ENCODE results near the gene STRN.
A peak's percentile ranks its signal among the peaks of the same experiment; 100 is the strongest.
"Not testable (repeated sequence)": the region's sequence is repeated elsewhere in the genome, so short reads cannot be mapped to it uniquely, and the experiment has no call there.

The STRN gene

GRCh38 chr2:36966370-36967235, at the start of gene STRN:
Gene STRN (minus strand): TSS chr2:36966536. CDS start chr2:36966463, 73 bp downstream.
- Histone ChIP-seq H3K27me3 (ENCODE audit: control insufficient read depth in 5 of 5, insufficient read depth in 4 of 5, low read length in 5 of 5) (no peaks in the 10 kb centered on the region), H3K9ac (ENCODE audit: low read length in 5 of 5) (peak within 1 kb of the TSS; percentile 52 to 90 (median 89)), H3K4me3 (ENCODE audit: low read depth in 1 of 5, low read length in 5 of 5) (peak within 1 kb of the TSS; percentile 90 to 97 (median 96)), H3K36me3 (ENCODE audit: control insufficient read depth in 5 of 5, insufficient read depth in 5 of 5, low read length in 5 of 5) (no peaks in the 10 kb centered on the region), H3K4me1 (ENCODE audit: control insufficient read depth in 5 of 5, insufficient read depth in 5 of 5, low read length in 5 of 5) (peaks cover 0 to 27% (median 23%) of the 10 kb centered on the region in 5 donors), H3K9me3 (ENCODE audit: control insufficient read depth in 5 of 5, low read length in 5 of 5) (no peaks in the 10 kb centered on the region), H3K27ac (ENCODE audit: low read depth, low read length) (peak within 1 kb of the TSS; percentile 73)

- peaks cover 0 to 5% (median 0%) of the 10 kb centered on the region in 5 donors for H3K4me1 ChIP-seq (ENCODE audit: control insufficient read depth in 5 of 5, insufficient read depth in 5 of 5, low read length in 5 of 5)
- H3K9ac ChIP-seq (ENCODE audit: low read length in 5 of 5), result no peak overlapping the region
- H3K9me3 ChIP-seq (ENCODE audit: control insufficient read depth in 5 of 5, low read length in 5 of 5), result no peaks in the 10 kb centered on the region
- H3K4me3 ChIP-seq (ENCODE audit: low read depth in 1 of 5, low read length in 5 of 5), result no peak overlapping the region
- H3K27me3 ChIP-seq (ENCODE audit: control insufficient read depth in 5 of 5, insufficient read depth in 4 of 5, low read length in 5 of 5), result no peaks in the 10 kb centered on the region
- H3K27ac ChIP-seq (ENCODE audit: low read depth, low read length), result no peak overlapping the region
- peaks cover 31 to 60% (median 40%) of the 10 kb centered on the region in 5 donors for H3K36me3 ChIP-seq (ENCODE audit: control insufficient read depth in 5 of 5, insufficient read depth in 5 of 5, low read length in 5 of 5)
Observed at GRCh38 chr2:37013315-37013641, 46.9 kb upstream of the STRN start.

- Histone ChIP-seq H3K36me3 (ENCODE audit: control insufficient read depth in 5 of 5, insufficient read depth in 5 of 5, low read length in 5 of 5) (peaks cover 28 to 59% (median 36%) of the 10 kb centered on the region in 5 donors), H3K9me3 (ENCODE audit: control insufficient read depth in 5 of 5, low read length in 5 of 5) (no peaks in the 10 kb centered on the region), H3K4me3 (ENCODE audit: low read depth in 1 of 5, low read length in 5 of 5) (no peak overlapping the region), H3K4me1 (ENCODE audit: control insufficient read depth in 5 of 5, insufficient read depth in 5 of 5, low read length in 5 of 5) (peaks cover 0 to 3% (median 0%) of the 10 kb centered on the region in 5 donors), H3K27ac (ENCODE audit: low read depth, low read length) (no peak overlapping the region), H3K27me3 (ENCODE audit: control insufficient read depth in 5 of 5, insufficient read depth in 4 of 5, low read length in 5 of 5) (no peaks in the 10 kb centered on the region), H3K9ac (ENCODE audit: low read length in 5 of 5) (no peak overlapping the region)
Observed at GRCh38 chr2:37011130-37011529, 44.8 kb upstream of the STRN start.

GRCh38 chr2:37005118-37005868, 39.0 kb upstream of the STRN start:
- H3K9ac ChIP-seq (ENCODE audit: low read length in 5 of 5), result no peak overlapping the region
- H3K4me3 ChIP-seq (ENCODE audit: low read depth in 1 of 5, low read length in 5 of 5), result no peak overlapping the region
- peaks cover 47 to 80% (median 62%) of the 10 kb centered on the region in 5 donors for H3K36me3 ChIP-seq (ENCODE audit: control insufficient read depth in 5 of 5, insufficient read depth in 5 of 5, low read length in 5 of 5)
- H3K27me3 ChIP-seq (ENCODE audit: control insufficient read depth in 5 of 5, insufficient read depth in 4 of 5, low read length in 5 of 5), result no peaks in the 10 kb centered on the region
- no peak overlapping the region for H3K27ac ChIP-seq (ENCODE audit: low read depth, low read length)
- no peaks in the 10 kb centered on the region for H3K9me3 ChIP-seq (ENCODE audit: control insufficient read depth in 5 of 5, low read length in 5 of 5)
- no peaks in the 10 kb centered on the region for H3K4me1 ChIP-seq (ENCODE audit: control insufficient read depth in 5 of 5, insufficient read depth in 5 of 5, low read length in 5 of 5)

GRCh38 chr2:37000988-37001556, 34.7 kb upstream of the STRN start:
- H3K27me3 ChIP-seq (ENCODE audit: control insufficient read depth in 5 of 5, insufficient read depth in 4 of 5, low read length in 5 of 5), result no peaks in the 10 kb centered on the region
- no peaks in the 10 kb centered on the region for H3K4me1 ChIP-seq (ENCODE audit: control insufficient read depth in 5 of 5, insufficient read depth in 5 of 5, low read length in 5 of 5)
- H3K9me3 ChIP-seq (ENCODE audit: control insufficient read depth in 5 of 5, low read length in 5 of 5), result no peaks in the 10 kb centered on the region
- no peak overlapping the region for H3K4me3 ChIP-seq (ENCODE audit: low read depth in 1 of 5, low read length in 5 of 5)
- peaks cover 42 to 79% (median 57%) of the 10 kb centered on the region in 5 donors for H3K36me3 ChIP-seq (ENCODE audit: control insufficient read depth in 5 of 5, insufficient read depth in 5 of 5, low read length in 5 of 5)
- no peak overlapping the region for H3K9ac ChIP-seq (ENCODE audit: low read length in 5 of 5)
- H3K27ac ChIP-seq (ENCODE audit: low read depth, low read length), result no peak overlapping the region

GRCh38 chr2:37000318-37000717, 34.0 kb upstream of the STRN start:
- Histone ChIP-seq H3K27me3 (ENCODE audit: control insufficient read depth in 5 of 5, insufficient read depth in 4 of 5, low read length in 5 of 5) (no peaks in the 10 kb centered on the region), H3K4me3 (ENCODE audit: low read depth in 1 of 5, low read length in 5 of 5) (no peak overlapping the region), H3K36me3 (ENCODE audit: control insufficient read depth in 5 of 5, insufficient read depth in 5 of 5, low read length in 5 of 5) (peaks cover 41 to 72% (median 51%) of the 10 kb centered on the region in 5 donors), H3K4me1 (ENCODE audit: control insufficient read depth in 5 of 5, insufficient read depth in 5 of 5, low read length in 5 of 5) (no peaks in the 10 kb centered on the region), H3K9ac (ENCODE audit: low read length in 5 of 5) (no peak overlapping the region), H3K9me3 (ENCODE audit: control insufficient read depth in 5 of 5, low read length in 5 of 5) (no peaks in the 10 kb centered on the region), H3K27ac (ENCODE audit: low read depth, low read length) (no peak overlapping the region)

- H3K9ac ChIP-seq (ENCODE audit: low read length in 5 of 5); H3K27ac ChIP-seq (ENCODE audit: low read depth, low read length); H3K27me3 ChIP-seq (ENCODE audit: control insufficient read depth in 5 of 5, insufficient read depth in 4 of 5, low read length in 5 of 5); H3K9me3 ChIP-seq (ENCODE audit: control insufficient read depth in 5 of 5, low read length in 5 of 5); H3K4me1 ChIP-seq (ENCODE audit: control insufficient read depth in 5 of 5, insufficient read depth in 5 of 5, low read length in 5 of 5); H3K4me3 ChIP-seq (ENCODE audit: low read depth in 1 of 5, low read length in 5 of 5): not testable (repeated sequence)
- peaks cover 32 to 63% (median 45%) of the 10 kb centered on the region in 5 donors for H3K36me3 ChIP-seq (ENCODE audit: control insufficient read depth in 5 of 5, insufficient read depth in 5 of 5, low read length in 5 of 5)
Observed at GRCh38 chr2:36999416-36999815, 33.1 kb upstream of the STRN start.

- no peak overlapping the region for H3K27ac ChIP-seq (ENCODE audit: low read depth, low read length)
- no peaks in the 10 kb centered on the region for H3K4me1 ChIP-seq (ENCODE audit: control insufficient read depth in 5 of 5, insufficient read depth in 5 of 5, low read length in 5 of 5)
- no peak overlapping the region for H3K9ac ChIP-seq (ENCODE audit: low read length in 5 of 5)
- no peaks in the 10 kb centered on the region for H3K9me3 ChIP-seq (ENCODE audit: control insufficient read depth in 5 of 5, low read length in 5 of 5)
- H3K4me3 ChIP-seq (ENCODE audit: low read depth in 1 of 5, low read length in 5 of 5), result no peak overlapping the region
- H3K36me3 ChIP-seq (ENCODE audit: control insufficient read depth in 5 of 5, insufficient read depth in 5 of 5, low read length in 5 of 5), result peaks cover 13 to 28% (median 16%) of the 10 kb centered on the region in 5 donors
- no peaks in the 10 kb centered on the region for H3K27me3 ChIP-seq (ENCODE audit: control insufficient read depth in 5 of 5, insufficient read depth in 4 of 5, low read length in 5 of 5)
Observed at GRCh38 chr2:36993841-36994620, 27.7 kb upstream of the STRN start.

GRCh38 chr2:36988008-36988407, 21.7 kb upstream of the STRN start:
- no peak overlapping the region for H3K9ac ChIP-seq (ENCODE audit: low read length in 5 of 5)
- H3K36me3 ChIP-seq (ENCODE audit: control insufficient read depth in 5 of 5, insufficient read depth in 5 of 5, low read length in 5 of 5), result peaks cover 5 to 31% (median 23%) of the 10 kb centered on the region in 5 donors
- no peak overlapping the region for H3K27ac ChIP-seq (ENCODE audit: low read depth, low read length)
- H3K4me1 ChIP-seq (ENCODE audit: control insufficient read depth in 5 of 5, insufficient read depth in 5 of 5, low read length in 5 of 5), result no peaks in the 10 kb centered on the region
- H3K9me3 ChIP-seq (ENCODE audit: control insufficient read depth in 5 of 5, low read length in 5 of 5), result no peaks in the 10 kb centered on the region
- H3K4me3 ChIP-seq (ENCODE audit: low read depth in 1 of 5, low read length in 5 of 5), result no peak overlapping the region
- H3K27me3 ChIP-seq (ENCODE audit: control insufficient read depth in 5 of 5, insufficient read depth in 4 of 5, low read length in 5 of 5), result no peaks in the 10 kb centered on the region

Measured in subcutaneous abdominal adipose tissue (tissue), 5 donors.